ENCODE measurements around the gene ADCY1. TPM values are rescaled to one million over a fixed set of nuclear protein-coding genes. Genes with fewer than 3 reads are reported as not detected.
A peak's percentile ranks its signal among the peaks of the same experiment; 100 is the strongest.

ADCY1 gene
- total RNA-seq, 1 donor from 2014 or later: 13.7 TPM

GRCh38 chr7:45689797-45690761 lies 115.9 kb downstream of the ADCY1 start:
- Mint-ChIP-seq H3K4me3 (no peak overlapping the region), H3K9me3 (no peaks in the 10 kb centered on the region), H3K4me1 (peaks cover under 1% of the 10 kb centered on the region), H3K27ac (ENCODE audit: unreplicated experiment) (peak overlapping the region; percentile 70), H3K36me3 (ENCODE audit: low read depth) (no peaks in the 10 kb centered on the region), H3K27me3 (ENCODE audit: low read depth) (no peaks in the 10 kb centered on the region)
- TF ChIP-seq, protein P1, sequence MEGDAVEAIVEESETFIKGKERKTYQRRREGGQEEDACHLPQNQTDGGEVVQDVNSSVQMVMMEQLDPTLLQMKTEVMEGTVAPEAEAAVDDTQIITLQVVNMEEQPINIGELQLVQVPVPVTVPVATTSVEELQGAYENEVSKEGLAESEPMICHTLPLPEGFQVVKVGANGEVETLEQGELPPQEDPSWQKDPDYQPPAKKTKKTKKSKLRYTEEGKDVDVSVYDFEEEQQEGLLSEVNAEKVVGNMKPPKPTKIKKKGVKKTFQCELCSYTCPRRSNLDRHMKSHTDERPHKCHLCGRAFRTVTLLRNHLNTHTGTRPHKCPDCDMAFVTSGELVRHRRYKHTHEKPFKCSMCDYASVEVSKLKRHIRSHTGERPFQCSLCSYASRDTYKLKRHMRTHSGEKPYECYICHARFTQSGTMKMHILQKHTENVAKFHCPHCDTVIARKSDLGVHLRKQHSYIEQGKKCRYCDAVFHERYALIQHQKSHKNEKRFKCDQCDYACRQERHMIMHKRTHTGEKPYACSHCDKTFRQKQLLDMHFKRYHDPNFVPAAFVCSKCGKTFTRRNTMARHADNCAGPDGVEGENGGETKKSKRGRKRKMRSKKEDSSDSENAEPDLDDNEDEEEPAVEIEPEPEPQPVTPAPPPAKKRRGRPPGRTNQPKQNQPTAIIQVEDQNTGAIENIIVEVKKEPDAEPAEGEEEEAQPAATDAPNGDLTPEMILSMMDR (conservative IDR thresholded peaks at IDR 0.05): no peak
- DNase-seq (ENCODE audit: low read depth, low spot score): no peak

DNA sequence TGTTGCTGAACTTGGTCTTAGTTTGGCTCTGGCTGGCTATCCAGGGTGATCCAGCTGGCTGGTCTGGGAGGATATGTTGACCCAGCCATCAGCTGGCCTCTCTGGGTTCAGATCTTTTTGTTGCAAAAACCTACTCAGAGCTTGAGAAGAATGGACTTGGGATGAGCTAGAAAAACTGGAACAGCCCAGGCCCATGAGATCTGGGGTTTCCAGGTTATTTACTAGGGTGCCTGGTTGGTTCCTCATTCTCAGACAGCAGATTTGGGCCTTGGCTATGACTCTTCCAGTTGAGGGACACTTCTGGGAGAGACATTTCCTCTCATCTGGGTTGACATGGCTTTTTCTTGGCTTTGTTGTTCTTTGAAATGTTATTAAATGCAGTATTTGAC lies 116.6 kb downstream of the ADCY1 start:
- Mint-ChIP-seq H3K4me3 (no peak overlapping the region), H3K27me3 (ENCODE audit: low read depth) (no peaks in the 10 kb centered on the region), H3K27ac (ENCODE audit: unreplicated experiment) (no peak overlapping the region), H3K9me3 (no peaks in the 10 kb centered on the region), H3K4me1 (no peaks in the 10 kb centered on the region), H3K36me3 (ENCODE audit: low read depth) (no peaks in the 10 kb centered on the region)
- TF ChIP-seq, protein P1 (conservative IDR thresholded peaks at IDR 0.05): no peak
- DNase-seq (ENCODE audit: low read depth, low spot score): no peak

DNA sequence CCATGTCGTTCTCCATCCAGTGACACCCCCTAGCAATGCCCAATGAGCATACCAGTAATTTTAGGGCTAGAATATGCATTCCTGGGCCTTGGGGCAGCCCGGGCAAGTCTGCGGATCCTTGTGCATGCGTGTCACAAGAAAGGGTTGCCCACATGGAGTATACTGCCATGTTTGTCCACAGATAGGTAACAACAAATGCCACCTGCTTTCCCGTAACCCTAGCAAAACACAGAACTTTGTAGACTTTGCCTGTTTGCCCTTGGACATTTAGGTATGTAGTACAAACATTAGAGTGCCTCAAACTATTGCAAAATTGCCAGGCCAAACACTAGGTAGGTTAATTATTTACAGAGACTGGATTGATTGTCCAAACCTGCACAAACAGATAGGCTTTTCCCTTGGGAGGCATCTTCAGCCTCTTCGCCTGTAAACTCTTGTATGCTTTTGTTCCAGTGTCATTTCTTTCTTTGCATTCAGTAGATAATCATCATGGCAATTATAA lies 117.0 kb downstream of the ADCY1 start:
- H3K9me3 Mint-ChIP-seq: no peaks in the 10 kb centered on the region
- no peak for DNase-seq (ENCODE audit: low read depth, low spot score)
- no peaks in the 10 kb centered on the region for H3K4me1 Mint-ChIP-seq
- TF ChIP-seq, protein P1 (conservative IDR thresholded peaks at IDR 0.05): no peak
- H3K36me3 Mint-ChIP-seq (ENCODE audit: low read depth): no peaks in the 10 kb centered on the region
- H3K4me3 Mint-ChIP-seq: no peak overlapping the region
- no peak overlapping the region for H3K27ac Mint-ChIP-seq (ENCODE audit: unreplicated experiment)
- no peaks in the 10 kb centered on the region for H3K27me3 Mint-ChIP-seq (ENCODE audit: low read depth)

GRCh38 chr7:45692031-45692430 lies 117.9 kb downstream of the ADCY1 start:
- Mint-ChIP-seq H3K27ac (ENCODE audit: unreplicated experiment) (no peak overlapping the region), H3K9me3 (no peaks in the 10 kb centered on the region), H3K36me3 (ENCODE audit: low read depth) (no peaks in the 10 kb centered on the region), H3K4me3 (no peak overlapping the region), H3K4me1 (no peaks in the 10 kb centered on the region), H3K27me3 (ENCODE audit: low read depth) (no peaks in the 10 kb centered on the region)
- no peak for DNase-seq (ENCODE audit: low read depth, low spot score)
- TF ChIP-seq, protein P1 (conservative IDR thresholded peaks at IDR 0.05): no peak

GRCh38 chr7:45695249-45695995 lies 121.3 kb downstream of the ADCY1 start:
- TF ChIP-seq, protein P1 (conservative IDR thresholded peaks at IDR 0.05): no peak
- Mint-ChIP-seq H3K9me3 (no peaks in the 10 kb centered on the region), H3K27me3 (ENCODE audit: low read depth) (no peaks in the 10 kb centered on the region), H3K27ac (ENCODE audit: unreplicated experiment) (no peak overlapping the region), H3K4me1 (peaks cover 7% of the 10 kb centered on the region), H3K4me3 (no peak overlapping the region), H3K36me3 (ENCODE audit: low read depth) (no peaks in the 10 kb centered on the region)
- DNase-seq (ENCODE audit: low read depth, low spot score): no peak

All from neural crest cell (in vitro differentiated cells).